GM19372 (cell line): ENCODE results near the gene KIAA0825.
"Not testable (repeated sequence)": the region's sequence is repeated elsewhere in the genome, so short reads cannot be mapped to it uniquely, and the experiment has no call there.

Source experiments
- ATAC-seq: cut with Tn5 transposase; IDR thresholded peaks from one replicate; pipeline ENCODE4 v1.9.1; 2021; ENCODE audit warnings: mild to moderate bottlenecking, low read depth, moderate library complexity; ENCODE audit not compliant: unreplicated experiment

KIAA0825 gene

DNA sequence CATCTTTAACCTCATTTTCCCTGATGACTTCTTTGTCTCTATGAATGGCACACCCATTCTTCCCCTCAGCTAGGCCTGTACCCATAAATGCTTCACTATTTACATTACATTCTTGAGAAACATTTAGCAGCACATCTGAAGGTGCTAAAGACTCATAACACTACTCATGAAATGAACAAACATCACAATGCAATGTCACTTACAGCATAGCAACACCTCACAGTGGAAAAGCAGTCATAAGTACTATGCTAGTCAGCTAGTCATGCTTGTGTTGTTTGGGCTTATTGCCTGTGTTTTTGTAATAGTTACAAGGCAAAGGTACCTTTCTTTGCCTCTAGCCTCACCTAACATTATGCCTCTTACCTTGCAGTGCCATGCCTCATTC, 228.9 kb downstream of the KIAA0825 start:
- no peak for ATAC-seq

DNA sequence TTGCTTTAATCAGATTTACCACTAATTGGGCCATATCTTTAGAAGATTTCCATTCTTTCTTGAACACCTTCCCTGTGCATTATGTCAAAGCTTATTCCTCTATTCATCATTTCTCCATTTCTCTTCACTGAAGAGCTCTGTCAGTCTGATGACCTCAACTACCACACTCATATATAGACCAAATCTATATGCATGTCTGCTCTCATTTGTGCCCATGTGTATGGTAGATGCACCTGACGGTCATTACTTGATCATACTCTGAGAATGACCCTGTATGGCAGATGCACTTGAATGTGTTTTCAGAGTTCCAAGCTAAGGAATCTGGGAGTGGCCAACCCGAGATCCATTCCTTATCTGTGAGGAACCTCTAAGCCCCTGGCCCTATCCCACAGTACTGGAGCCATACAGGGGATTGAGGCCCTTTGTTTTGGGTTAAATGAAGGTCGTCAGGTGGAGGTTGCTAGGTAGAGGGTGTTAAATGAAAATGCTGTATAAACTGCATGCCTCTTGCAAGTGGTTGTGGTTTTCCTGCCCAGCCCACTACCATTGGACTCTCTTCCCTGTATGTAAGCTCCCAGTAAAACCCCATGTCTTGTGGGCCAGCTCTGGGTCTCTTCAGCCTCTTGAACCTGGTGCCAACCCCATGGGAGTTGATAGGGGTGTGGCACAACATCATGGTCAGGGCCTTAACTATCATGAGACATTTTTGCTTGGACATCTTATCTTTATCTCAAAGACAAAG, 229.5 kb downstream of the KIAA0825 start:
- ATAC-seq: no peak

DNA sequence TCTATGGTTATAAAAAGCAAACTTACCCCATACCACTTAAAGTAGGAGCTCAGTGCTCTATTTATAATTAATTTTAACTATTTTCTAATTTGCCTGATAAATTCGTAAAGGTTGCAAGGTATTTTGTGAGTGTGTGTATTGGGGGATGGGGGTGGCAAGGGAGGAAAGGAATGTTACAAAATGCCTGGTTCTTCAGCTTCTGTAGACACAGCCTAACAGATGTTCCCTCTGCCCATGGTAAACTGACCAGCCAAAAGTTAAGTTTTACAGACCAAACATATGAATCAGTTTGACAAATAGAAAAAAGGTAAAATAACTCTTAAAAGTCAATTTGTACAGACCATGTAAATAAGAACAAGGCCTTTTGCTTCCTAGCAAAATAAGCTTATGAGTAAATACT, 232.6 kb downstream of the KIAA0825 start:
- no peak for ATAC-seq

DNA sequence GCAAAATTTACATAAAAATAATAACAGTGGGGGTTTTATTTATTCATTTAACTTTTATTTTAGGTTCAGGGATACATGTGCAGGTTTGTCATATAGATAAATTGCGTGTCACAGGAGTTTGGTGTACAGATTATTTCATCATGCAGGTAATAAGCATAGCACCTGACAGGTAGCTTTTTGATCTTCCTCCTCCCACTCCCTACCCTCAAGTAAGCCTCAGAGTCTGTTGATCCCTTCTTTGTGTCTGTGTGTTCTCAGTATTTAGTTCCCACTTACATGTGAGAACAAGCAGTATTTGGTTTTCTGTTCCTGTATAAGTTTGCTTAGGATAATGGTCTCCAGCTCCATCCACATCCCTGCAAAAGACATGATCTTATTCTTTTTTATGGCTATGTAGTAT, 240.3 kb downstream of the KIAA0825 start:
- ATAC-seq: no peak

DNA sequence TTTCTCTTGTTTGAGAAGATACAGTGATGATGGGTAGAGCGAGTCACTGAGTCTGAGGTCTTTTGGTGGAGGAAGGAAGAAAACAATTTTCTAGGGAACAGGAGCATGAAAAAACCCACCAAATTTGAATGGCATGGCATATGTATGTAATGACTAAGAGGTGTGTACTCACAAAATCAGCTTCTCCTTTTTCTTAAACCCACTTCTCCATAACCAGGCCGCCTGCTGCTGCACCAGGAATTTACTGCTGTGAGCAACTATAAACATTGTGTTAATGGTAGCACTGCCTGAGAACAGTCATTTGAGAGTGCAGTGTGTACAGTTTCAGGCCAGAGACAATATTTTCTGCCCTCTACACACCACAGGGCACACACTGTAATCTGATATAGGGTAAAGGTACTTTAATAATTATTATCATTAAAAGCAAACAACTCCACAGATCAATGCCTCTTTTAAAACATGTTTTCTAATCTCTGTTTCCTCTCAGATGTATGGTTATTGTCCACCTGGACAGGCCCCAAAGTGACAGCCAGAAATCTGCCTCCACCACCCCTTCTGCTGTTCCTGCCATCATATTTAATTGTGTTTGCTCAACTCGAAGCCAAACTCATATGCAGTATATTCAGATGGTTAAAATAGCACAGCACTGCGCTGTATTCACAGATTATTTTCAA, 241.6 kb downstream of the KIAA0825 start:
- ATAC-seq: no peak

DNA sequence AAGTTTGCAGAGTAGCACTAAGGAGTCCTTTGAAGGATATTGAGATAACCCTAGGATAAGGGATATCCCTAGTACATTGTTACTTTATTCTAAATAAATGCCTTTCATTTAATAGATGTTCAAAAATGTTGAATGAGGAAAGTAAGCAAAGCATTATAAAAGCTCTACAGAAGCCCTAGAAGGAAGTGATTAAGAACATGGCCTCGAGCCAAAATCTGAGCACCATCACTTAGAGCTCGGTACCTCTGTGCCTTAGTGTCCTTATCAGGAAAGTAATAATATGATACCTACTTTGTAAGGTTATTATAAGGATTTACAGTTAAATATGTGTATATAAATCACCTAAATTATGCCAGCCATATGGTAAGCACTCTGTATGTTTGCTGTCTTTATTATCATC, 242.6 kb downstream of the KIAA0825 start:
- no peak for ATAC-seq

DNA sequence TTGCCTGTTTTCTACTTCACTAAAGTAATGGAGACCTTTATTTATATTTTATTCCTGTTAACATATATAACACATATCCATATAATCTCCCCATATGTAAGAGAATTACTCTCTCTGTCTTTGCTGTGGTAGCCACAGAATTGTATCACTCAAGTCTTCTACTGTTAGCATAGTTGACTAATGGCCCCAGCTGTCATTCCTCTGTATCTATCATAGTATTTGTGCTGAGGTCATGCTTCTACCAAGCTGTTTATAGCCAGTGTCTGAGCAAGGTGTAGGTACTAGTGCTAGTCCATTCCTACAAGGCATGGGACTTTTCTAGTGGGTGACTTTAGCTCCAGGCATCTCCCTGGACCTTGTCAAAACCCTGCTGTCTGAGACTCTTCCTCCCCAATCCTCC, 244.1 kb downstream of the KIAA0825 start:
- ATAC-seq: no peak

DNA sequence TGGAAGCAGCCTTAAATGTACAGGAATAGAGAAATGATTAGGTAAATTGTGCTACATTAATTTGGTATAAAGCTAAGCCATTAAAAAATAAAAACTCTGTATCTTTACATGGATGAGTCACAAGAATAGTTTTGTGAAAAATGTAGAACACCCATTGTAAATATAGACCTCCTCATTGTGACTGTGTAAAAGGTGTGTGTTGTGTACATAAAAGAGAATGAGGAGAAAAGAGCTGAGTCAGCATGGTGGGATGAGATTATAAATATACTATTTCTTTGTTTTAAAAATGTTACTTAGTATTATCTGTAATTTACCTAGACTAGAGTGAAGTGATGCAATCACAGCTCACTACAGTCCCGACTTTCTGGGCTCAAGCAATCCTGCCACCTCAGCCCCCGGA, 250.5 kb downstream of the KIAA0825 start:
- no peak for ATAC-seq

DNA sequence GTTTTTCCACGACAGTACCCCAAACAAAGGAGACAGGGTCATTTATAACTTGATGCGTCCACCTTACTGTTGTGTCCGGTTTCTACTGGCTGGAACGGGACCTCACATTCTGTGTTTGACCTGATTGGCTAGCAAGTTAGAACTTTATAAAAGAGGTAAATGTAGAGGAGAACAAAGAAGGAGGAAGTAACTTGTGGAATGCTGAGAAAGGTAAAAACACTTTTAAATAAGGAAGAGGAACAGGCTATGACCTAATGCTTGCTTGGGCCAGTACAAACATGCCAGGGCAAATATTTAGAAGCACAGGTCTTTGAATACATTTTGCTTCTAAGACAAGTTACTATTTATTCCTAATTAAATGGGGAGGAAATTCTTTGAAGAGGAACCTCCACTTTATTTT, 251.6 kb downstream of the KIAA0825 start:
- no peak for ATAC-seq

DNA sequence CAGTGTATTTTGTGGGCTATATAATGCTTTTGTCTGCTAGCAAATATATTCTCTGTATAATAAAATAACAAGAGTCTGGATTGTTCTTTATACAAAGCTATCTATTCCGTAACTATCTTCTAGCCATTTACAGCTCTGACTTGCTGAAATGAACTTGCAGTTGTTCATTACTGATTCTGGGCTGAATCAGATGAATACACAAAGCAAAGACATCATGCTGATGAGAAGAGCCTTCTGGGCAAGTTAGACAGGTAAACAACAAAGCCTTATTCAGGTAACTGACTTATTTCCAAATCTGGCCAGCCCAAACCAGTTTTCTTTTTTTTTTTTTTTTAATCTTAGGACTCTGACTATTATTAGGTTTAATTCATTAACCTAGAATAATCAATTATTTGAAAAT, 255.5 kb downstream of the KIAA0825 start:
- ATAC-seq: no peak

DNA sequence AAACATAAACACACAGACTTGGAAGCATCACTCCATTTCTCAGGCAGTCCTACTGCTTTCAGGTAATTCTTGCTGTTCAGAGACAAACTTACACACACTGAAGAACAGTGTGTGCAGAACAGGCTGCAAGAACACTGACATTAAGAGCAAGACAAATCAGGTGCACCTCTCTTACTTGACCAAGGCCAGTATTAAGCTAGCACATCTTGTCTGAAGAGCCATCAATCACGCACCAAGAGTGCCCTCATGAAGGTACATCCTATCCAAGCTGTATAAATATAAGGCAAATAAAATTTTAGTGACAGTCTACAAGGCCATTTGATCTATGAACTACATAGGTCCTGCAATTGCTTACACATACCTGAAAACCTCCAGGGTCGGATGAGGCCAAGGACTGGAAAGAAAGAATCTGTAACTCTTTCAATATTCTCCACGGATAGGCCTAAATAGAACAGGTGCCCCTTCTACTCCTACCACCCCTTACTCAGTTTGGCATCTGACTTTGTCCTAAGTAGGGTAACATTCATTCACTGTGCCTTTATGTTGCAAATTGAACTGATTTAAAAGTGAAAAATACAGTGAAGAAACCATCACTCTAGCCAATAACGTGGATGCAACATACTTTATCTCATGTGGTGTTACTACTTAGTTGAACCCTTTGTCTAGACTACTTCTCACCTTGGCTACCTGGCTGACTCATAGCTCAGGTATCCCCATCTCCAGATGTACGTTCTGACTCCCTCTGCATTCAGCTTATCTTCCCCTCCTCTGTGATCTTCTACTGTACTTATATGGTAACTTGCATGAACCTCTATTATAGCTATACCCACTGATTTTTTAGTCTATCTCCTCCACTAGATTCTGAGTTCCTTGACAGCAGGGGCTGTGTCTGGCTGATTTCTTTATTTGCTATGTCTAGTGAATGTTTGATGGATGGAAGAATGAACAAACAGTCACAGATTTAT, 256.3 kb downstream of the KIAA0825 start:
- no peak for ATAC-seq

DNA sequence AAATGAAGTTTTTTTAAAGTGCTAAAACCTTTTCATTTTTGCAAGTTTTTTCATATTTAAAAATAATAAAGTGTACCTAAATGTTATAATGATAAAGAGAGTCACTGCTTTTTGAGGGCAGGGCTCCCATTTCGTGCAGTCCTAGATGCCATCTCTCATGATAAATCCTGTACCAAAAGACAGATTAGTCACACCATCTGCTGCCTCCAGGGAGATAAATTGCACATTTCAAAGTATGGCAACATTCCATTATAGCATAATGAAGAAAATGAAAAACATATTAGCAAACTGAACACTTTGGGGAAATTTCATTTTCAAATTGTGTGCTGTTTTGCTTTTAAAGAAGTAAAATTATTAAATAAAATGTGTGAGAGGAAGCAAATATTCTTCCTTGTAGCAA, 257.2 kb downstream of the KIAA0825 start:
- no peak for ATAC-seq

DNA sequence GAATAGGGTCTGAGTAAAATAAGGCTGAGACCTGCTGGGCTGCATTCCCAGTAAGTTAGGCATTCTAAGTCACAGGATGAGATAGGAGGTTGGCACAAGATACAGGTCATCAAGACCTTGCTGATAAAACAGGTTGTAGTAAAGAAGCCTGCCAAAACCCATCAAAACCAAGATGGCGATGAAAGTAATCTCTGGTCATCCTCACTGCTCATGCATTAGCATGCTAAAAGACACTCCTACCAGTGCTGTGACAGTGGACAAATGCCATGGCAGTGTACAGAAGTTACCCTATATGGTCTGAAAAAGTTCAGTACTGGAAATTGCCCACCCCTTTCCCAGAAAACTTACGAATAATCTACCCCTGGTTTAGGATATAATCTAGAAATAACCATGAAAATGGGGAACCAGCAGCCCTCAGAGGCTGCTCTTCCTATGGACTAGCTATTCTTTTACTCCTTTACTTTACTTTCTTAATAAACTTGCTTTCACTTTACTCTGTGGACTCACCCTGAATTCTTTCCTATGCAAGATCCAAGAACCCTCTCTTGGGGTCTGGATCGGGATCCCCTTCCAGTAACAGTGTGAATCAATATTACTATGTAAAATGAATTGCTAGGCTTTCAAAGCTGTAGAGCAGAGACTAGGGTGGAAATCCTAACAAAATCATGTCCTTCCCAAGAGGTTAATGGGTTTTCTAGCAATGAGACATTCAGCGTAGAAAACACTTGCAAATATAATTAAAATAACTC, 257.8 kb downstream of the KIAA0825 start:
- no peak for ATAC-seq

DNA sequence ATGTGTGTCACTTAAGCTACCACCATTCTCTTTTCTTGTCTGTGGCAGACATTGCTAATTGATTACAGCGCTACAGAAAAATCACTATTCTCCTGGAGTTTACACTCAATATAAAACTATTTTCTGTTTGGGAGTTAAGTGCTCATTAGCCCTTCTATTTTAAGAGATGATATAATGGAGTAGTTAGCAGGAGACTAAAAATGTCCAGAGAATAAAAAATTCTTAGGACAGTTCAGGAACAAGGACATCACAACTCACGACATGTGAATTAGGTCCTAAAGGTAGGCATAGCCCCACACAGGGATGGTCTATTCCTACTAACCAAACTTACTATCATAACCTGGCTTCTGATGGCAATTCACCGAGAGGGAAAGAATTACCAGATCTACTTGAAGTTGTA, 258.5 kb downstream of the KIAA0825 start:
- no peak for ATAC-seq

DNA sequence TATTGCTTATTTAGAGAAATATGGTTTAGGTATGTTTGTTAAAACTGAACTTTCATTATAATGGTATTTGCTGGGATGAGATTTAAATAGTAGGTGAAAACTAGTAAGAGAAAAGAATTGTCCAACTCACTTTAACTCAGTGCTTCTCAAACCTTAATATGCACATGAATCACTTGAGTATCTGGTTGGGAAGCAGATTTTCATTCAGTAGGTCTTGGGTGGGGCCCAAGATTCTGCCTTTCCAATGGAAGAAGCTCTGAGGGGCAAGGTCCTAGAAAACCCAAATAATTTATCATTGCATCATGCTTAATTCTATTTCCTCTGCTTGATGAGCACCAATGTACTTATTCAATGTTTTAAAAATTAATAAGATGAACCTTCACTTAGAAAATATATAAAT, 262.6 kb downstream of the KIAA0825 start:
- no peak for ATAC-seq

DNA sequence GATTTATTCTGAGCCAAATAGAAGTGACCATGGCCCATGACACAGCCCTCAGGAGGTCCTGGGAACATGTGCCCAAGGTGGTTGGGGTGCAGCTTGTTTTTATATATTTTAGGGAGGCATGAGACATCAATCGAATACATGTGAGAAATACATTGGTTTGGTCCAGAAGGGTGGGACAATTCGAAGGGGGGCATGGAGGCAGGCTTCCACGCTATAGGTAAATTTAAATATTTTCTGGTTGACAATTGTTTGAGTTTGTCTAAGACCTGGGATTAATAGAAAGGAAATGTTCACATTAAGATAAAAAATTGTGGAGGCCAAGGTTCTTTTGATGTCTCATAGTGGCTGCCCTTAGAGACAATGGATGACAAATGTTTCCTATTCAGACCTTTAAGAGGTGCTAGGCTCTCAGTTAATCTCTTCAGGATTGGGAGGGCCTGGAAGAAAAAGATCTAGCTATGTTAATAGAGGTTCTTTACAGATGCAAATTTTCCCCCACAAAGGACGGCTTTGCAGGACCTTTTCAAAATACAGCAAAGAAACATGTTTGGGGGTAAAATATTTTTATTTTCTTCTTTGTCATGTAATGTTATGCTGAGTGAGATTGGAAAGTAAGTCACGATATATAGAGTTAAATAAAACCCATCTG, 263.4 kb downstream of the KIAA0825 start:
- ATAC-seq: not testable (repeated sequence)

DNA sequence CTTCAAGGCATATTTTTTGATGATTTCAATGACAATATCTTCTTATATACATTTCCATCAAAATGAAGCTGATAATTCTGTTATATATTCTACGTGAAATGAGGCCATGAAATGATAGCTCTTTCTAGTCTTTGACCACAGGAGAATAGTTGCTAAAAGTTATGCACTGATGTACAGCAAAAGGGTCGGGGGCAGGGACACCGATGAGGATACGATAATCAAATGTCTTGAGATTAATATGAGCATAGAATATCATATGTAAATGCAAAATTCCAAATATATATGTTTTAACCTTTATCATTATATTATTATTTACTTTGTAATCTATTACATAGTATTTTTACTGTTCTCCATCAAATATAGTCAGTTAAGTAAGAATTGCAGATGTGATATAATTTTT, 264.8 kb downstream of the KIAA0825 start:
- no peak for ATAC-seq

DNA sequence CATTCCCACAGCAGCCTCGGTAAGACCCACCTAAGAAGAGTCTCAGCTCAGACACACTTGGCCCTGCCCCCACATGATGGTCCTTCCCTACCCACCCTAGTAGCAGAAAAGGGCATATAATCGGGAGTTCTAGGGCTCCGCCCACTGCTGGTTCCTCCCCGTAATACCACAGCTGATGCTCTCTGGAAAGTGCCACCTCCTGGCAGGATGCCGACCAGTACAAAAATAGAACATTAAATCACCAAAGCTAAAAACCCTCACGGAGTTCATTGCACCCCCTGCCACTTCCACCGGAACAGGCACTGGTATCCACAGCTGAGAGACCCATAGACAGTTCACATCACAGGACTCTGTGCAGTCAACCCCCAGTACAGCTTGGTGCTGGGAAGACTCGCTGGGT, 271.3 kb downstream of the KIAA0825 start:
- ATAC-seq: no peak

DNA sequence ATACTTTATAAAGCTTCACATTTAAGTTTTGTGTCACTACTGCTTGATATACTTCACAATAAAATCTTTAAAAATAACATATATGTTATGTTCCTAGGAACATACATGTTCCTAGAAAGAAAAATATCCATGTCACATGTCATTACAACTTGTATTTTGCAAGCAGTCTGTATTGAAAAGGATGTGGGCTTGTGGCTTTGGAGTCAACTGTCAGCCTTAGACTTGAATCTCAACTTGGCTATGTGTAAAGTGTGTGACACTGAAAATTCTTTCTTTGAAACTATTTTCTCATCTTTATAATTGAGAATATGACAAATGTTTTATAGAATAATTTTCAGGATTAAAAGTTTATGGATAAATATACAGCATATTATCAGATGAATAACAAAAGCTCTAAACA, 273.1 kb downstream of the KIAA0825 start:
- ATAC-seq: no peak

DNA sequence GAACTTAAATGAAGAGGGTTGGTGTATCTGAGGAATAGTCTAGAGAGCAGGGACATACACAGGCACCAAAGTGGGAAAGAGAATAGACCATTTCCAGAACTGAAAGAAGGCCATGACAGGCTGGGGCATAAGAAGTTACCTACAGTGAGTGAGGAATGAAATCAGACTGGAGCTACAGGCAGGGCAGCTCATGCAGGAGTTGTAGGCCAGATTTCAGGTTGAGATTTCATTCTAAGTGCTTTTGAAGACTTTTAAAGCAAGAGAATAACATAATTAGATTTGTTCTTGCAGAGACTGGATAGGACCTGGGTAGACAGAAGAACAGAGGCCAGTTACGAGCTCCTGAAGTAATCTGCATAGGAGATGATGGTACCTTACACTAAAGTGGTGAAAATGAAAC, 280.8 kb downstream of the KIAA0825 start:
- ATAC-seq: no peak
